HEK293T (cell line): ENCODE measurements around the gene TBATA.

ENCODE experiments used
- BHLHE40 ChIP-seq: fragments of 450-650 bp; IDR thresholded peaks from 2 replicates; pipeline ENCODE4 v1.6.1; 2016; ENCODE audit warnings: mild to moderate bottlenecking, moderate library complexity, borderline replicate concordance
- FOXM1 ChIP-seq: fragments of 450-650 bp; IDR thresholded peaks from 2 replicates; pipeline ENCODE4 v1.6.1; 2017; ENCODE audit warnings: mild to moderate bottlenecking, borderline replicate concordance
- SP1 ChIP-seq: fragments of 450-650 bp; IDR thresholded peaks from 2 replicates; pipeline ENCODE4 v1.6.1; 2017

- TF ChIP-seq SP1 (no peak), BHLHE40 (no peak), FOXM1 (no peak)
These were observed 36.0 kb upstream of the TBATA start for GRCh38 chr10:70820976-70821750.
